Right ventricle myocardium inferior (tissue), 1 donor: ENCODE measurements around the gene SH3PXD2B. TPM values are rescaled to one million over a fixed set of nuclear protein-coding genes. Genes with fewer than 3 reads are reported as not detected.

Experiments
- ATAC-seq: fragments of 200-7000 bp; cut with Tn5 transposase; one replicate; pipeline ENCODE4 v1.9.1; 2020; ENCODE audit warnings: mild to moderate bottlenecking, moderate library complexity
- DNase-seq: peaks from one replicate; pipeline ENCODE4 v3.0.0; 2021; ENCODE audit errors: missing footprints
- intact Hi-C: fragments of 100-400 bp; cut with DNase I; formaldehyde crosslinking; loops from one replicate; pipeline ENCODE4 v1.11.0; 2022
- total RNA-seq: library from RNA; stranded (reverse); fragmentation: NEBNext Ultra II Directional; extraction: Animal tissue kit (Norgen Biotek cat#: 25700); gene quantifications from one replicate; pipeline ENCODE4 v1.2.1, GENCODE V29; 2021
- donor health status: DM: no; HTN: yes; CAD: no; lungs with severe emphysema.

SH3PXD2B gene
- total RNA-seq, 1 donor from 2014 or later = 5.4 TPM

DNA sequence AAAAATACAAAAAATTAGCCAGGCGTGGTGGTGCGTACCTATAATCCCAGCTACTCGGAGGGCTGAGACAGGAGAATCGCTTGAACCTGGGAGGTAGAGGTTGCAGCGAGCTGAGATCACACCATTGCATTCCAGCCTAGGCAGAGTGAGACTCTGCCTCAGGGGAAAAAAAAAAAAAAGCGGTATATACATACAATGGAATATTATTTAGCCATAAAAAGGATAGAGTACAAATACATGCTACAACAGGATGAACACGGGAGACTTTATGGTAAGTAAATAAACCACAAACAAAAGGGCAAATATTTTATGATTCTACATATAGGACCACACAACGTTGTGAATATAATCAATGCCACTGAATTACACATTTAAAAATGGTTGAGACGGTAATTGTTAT, 176.0 kb downstream of the SH3PXD2B start:
- DNase-seq (no peak), ATAC-seq (no peak)
- intact Hi-C loops = no loop called here

DNA sequence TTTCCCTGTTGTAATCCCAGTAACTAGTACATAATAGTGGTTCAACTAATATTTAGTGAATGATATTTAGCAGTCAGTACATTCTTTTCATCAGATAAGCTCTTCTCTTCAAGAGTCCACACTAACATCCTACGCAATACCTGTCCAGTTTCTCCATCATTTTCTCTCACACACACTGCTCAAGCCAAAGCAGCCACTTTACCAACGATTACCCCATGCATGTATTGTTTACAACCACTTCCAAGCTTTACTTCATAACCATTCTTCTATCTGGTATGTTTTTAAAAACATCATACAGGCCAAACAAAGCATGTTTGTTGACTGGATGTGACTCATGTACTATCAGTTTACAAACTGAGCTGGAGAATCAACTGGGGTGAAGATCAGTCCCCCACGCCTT, 178.1 kb downstream of the SH3PXD2B start:
- ATAC-seq = no peak
- intact Hi-C loops = no loop called here
- DNase-seq = no peak

Other genes with a start within 250 kb of the SH3PXD2B start
- 8.6 TPM for gene UBTD2, start 170.8 kb downstream of the SH3PXD2B start, total RNA-seq
- gene NEURL1B, start 186.7 kb upstream of the SH3PXD2B start, total RNA-seq = 37.1 TPM